Mucosa of descending colon (tissue), 3 donors: Measurements from ENCODE around the gene SOBP. TPM values are rescaled to one million over a fixed set of nuclear protein-coding genes. Genes with fewer than 3 reads are reported as not detected.

Experiments used
- ATAC-seq: fragments of 200-7000 bp; cut with Tn5 transposase; one replicate; pipeline ENCODE4 v1.9.1; 2020; ENCODE audit warnings: mild to moderate bottlenecking, moderate library complexity
- DNase-seq, 3 donors: peaks; one replicate each; pipeline ENCODE4 v3.0.0-alpha.2; 2020
- H3K36me3 ChIP-seq: fragments of 200-600 bp; one replicate; pipeline ENCODE4 v1.8.0; 2021; ENCODE audit warnings: low read depth, mild to moderate bottlenecking
- H3K4me1 ChIP-seq: fragments of 200-600 bp; one replicate; pipeline ENCODE4 v1.8.0; 2021; ENCODE audit warnings: low read depth, mild to moderate bottlenecking
- H3K4me3 ChIP-seq: fragments of 200-600 bp; one replicate; pipeline ENCODE4 v1.8.0; 2021; ENCODE audit warnings: mild to moderate bottlenecking
- H3K9me3 ChIP-seq: fragments of 200-600 bp; one replicate; pipeline ENCODE4 v1.8.0; 2021; ENCODE audit warnings: mild to moderate bottlenecking
- intact Hi-C, 2 donors: fragments of 100-400 bp; cut with DNase I in 1 of 2; cut with micrococcal nuclease in 1 of 2; formaldehyde crosslinking; loops; one replicate each; pipeline versions ENCODE4 v1.11.0 to v1.11.1; 2022; cut with DNase I, micrococcal nuclease
- total RNA-seq, 3 donors: library from RNA; stranded (reverse); fragmentation: NEBNext Ultra II Directional in 2 of 3; extraction: Animal tissue kit (Norgen Biotek cat#: 25700) in 2 of 3; gene quantifications; one replicate each; pipeline versions ENCODE4 v1.2.1 to v1.2.4, GENCODE V29; 2021 to 2023
- TF ChIP-seq, protein P1 (sequence below): fragments of 200-600 bp; IDR thresholded peaks from one replicate; pipeline ENCODE4 v1.8.0; 2022; ENCODE audit warnings: antibody characterized with exemption, mild to moderate bottlenecking
- donor health status: DM: no; HTN: no; CAD: no; lungs with moderate emphysema.
- donor health status: DM: no; HTN: no; CAD: no.
- donor health status: DM: no; HTN: yes; CAD: no.

SOBP gene
- total RNA-seq, 3 donors from 2014 or later, result 1.2 to 31.5 (median 2.5) TPM

DNA sequence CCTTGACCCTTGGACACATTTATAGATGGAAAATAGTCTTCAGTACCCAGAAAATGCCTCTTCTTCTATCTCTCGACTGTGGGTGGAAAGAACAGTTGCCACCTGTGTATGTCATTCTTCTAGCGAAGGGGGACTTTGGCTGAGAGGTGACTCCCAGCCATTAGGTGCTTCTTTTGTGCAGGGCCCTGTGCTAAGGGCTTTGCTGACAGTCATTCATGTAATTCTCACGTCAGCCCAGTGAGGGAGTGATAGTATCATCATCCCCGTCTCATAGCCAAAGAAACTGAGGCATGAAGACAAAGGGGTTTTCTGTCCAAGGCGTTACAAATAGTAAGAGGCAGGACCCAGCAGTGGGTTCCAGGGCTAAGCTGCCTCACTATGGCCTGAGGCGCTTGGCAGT lies 173.4 kb downstream of the SOBP start:
- no peaks in the 10 kb centered on the region for H3K4me1 ChIP-seq
- no peaks in the 10 kb centered on the region for H3K36me3 ChIP-seq
- no peak for ATAC-seq
- TF ChIP-seq, protein P1, sequence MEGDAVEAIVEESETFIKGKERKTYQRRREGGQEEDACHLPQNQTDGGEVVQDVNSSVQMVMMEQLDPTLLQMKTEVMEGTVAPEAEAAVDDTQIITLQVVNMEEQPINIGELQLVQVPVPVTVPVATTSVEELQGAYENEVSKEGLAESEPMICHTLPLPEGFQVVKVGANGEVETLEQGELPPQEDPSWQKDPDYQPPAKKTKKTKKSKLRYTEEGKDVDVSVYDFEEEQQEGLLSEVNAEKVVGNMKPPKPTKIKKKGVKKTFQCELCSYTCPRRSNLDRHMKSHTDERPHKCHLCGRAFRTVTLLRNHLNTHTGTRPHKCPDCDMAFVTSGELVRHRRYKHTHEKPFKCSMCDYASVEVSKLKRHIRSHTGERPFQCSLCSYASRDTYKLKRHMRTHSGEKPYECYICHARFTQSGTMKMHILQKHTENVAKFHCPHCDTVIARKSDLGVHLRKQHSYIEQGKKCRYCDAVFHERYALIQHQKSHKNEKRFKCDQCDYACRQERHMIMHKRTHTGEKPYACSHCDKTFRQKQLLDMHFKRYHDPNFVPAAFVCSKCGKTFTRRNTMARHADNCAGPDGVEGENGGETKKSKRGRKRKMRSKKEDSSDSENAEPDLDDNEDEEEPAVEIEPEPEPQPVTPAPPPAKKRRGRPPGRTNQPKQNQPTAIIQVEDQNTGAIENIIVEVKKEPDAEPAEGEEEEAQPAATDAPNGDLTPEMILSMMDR, result no peak
- intact Hi-C loops, result no loop called here
- no peak overlapping the region for H3K4me3 ChIP-seq
- DNase-seq, result no peak
- no peaks in the 10 kb centered on the region for H3K9me3 ChIP-seq

DNA sequence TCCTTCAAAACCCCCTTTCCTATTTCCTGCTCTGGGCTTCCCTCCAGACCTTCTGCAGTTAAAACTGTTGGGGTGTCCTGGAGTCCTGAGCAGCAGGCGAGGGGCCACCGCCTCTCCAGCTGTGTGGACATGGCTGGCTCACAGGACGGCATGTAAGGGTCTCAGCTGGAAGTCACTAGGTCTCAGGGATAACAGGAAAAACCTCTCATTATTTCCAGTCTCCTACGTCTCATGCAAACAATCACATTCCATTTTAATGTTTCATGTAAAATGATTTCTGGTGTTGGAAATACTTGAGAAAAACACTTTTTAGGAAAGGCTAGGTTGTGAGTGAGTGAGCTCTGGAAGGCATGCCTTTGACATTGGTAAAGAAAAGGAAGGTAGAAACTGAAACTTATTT lies 175.5 kb downstream of the SOBP start:
- H3K36me3 ChIP-seq, result no peaks in the 10 kb centered on the region
- no peak for DNase-seq
- H3K4me1 ChIP-seq, result no peaks in the 10 kb centered on the region
- TF ChIP-seq, protein P1, result no peak
- H3K9me3 ChIP-seq, result no peaks in the 10 kb centered on the region
- H3K4me3 ChIP-seq, result no peak overlapping the region
- ATAC-seq, result no peak
- intact Hi-C loops, result no loop called here

DNA sequence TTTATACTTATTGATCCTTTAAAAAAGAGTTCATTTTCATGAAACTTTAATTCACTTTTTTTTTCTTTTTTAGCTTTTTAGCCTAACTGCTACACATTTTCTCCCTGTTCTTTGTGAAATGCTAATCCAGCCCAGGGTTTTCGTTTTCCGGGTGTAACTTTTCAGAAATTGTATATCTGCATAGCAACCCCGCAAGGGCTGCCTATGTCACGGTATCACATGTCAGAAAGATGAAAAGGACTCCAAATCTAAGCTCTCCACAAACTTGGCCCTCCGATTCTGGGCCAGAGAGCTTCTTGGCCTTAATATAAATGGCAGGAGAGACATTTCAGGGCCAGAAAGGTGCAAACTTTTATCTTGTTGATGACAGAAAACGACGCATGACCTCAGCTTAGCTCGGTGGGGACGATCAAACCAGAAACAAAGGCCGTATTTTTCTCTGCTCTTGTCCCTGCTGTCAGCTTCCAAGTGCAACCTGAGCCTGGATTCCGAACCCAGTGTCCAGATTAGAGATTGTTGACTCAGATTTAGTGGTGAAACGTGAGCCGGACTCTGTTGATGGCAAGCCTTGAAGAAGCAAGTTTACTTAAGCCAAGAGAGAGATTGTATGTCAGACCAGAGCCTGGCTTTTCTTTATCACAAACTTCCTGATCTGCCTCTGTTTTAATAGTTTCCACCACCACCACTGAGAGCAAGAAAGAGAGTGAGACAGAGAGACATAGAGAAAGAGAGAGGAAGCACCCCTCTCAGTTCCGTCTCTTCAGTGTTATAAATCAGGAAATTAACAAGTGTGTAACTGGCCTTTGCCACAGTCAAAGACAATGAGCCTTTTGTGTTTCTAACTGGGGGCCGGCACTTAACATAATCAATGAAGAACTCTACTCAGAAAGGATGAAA lies 176.4 kb downstream of the SOBP start:
- Histone ChIP-seq H3K36me3 (no peaks in the 10 kb centered on the region), H3K4me1 (no peaks in the 10 kb centered on the region), H3K4me3 (no peak overlapping the region), H3K9me3 (no peaks in the 10 kb centered on the region)
- ATAC-seq (no peak), DNase-seq (no peak)
- intact Hi-C loops, result no loop called here
- TF ChIP-seq, protein P1, result no peak

DNA sequence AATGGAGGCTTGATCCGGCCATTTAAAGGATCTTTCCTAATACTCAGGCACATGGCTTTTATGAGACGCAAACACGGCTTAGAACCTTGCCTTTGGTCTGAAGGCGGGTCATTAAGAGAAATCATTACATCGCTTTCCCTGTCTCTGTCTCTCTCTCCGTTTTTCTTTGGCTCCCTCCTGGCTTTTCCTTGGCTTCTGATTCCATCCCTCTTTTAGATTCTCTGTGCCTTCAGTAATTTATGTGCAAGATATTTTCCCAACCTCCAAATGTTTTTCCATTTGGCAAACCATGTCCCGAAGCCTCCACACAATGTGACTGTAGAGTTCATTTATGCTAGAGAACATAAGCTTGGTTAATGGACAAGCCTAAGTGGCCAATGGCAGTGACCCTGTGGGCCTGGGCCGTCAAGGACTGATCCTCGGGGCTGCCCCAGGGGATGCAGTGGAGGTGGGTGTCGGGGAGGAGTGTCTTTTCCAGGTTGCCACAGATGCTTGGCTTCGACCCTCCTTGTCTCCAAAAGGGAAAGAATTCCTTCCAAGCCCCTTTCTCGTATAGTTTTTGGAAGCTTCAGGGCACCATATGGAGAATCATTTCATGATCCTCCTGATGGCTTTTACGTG lies 177.2 kb downstream of the SOBP start:
- ATAC-seq, result no peak
- Histone ChIP-seq H3K36me3 (no peaks in the 10 kb centered on the region), H3K9me3 (no peaks in the 10 kb centered on the region), H3K4me3 (no peak overlapping the region), H3K4me1 (no peaks in the 10 kb centered on the region)
- intact Hi-C loops, result no loop called here
- TF ChIP-seq, protein P1, result no peak
- no peak for DNase-seq

DNA sequence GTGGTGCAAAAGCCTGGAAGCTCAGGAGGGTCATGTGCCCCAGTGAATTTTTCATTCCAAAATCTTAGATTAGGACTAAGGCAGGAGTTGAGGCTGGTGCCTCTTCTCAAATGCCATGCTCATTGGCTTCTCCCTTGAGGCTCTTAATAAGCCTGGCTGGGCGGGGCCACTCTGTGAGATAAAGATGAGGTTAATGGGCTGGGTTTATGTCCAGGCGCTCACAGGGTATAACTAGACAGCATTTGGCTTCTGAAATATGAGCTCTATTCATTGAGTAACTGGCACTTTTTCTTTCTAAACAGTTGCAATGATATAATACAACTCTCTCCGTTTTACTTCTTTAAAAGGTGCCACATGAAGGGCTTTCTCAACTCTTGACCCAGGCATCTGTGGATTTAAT lies 177.9 kb downstream of the SOBP start:
- intact Hi-C loops, result no loop called here
- no peak overlapping the region for H3K4me3 ChIP-seq
- TF ChIP-seq, protein P1, result no peak
- DNase-seq (no peak), ATAC-seq (no peak)
- no peaks in the 10 kb centered on the region for H3K9me3 ChIP-seq
- H3K36me3 ChIP-seq, result no peaks in the 10 kb centered on the region
- H3K4me1 ChIP-seq, result no peaks in the 10 kb centered on the region
